Panc1 (cell line): ENCODE results near the gene SLC9A4. TPM values are rescaled to one million over a fixed set of nuclear protein-coding genes. Genes with fewer than 3 reads are reported as not detected.

Experiments used
- ATAC-seq: fragments of 200-7000 bp; cut with Tn5 transposase; 2 replicates; pipeline ENCODE4 v1.9.1; 2020; ENCODE audit warnings: mild to moderate bottlenecking, moderate library complexity
- BruUV-seq: library from RNA; stranded (reverse); fragments of 400-500 nt; replicated peaks from 2 replicates; lab custom pipeline; 2021; lab: Mats Ljungman, UMichigan
- CTCF ChIA-PET: fragments of 300-600 bp; sonication (Branson Sonifier 250); formaldehyde crosslinking; loops from one replicate; lab custom pipeline; 2022; ENCODE audit warnings: antibody characterized with exemption; lab: Charles Lee
- POLR2A ChIA-PET: fragments of 300-600 bp; sonication (Branson Sonifier 250); formaldehyde crosslinking; loops from one replicate; lab custom pipeline; 2022; ENCODE audit warnings: antibody characterized with exemption; lab: Charles Lee
- DNase-seq: peaks from one replicate; pipeline ENCODE4 v3.0.0-alpha.2; 2010; ENCODE audit warnings: low read depth, low spot score
- H3K27ac ChIP-seq: 2 replicates; pipeline ENCODE4 v1.5.1; 2011; ENCODE audit warnings: mild to moderate bottlenecking, low read length, inconsistent platforms
- H3K27me3 ChIP-seq: fragments of 200-500 bp; sonication (Bioruptor generic); 2 replicates; pipeline ENCODE4 v1.6.0; 2014; ENCODE audit warnings: low read length, inconsistent platforms; ENCODE audit not compliant: control insufficient read depth, insufficient read depth
- H3K36me3 ChIP-seq: fragments of 200-500 bp; sonication (Bioruptor generic); 2 replicates; pipeline ENCODE4 v1.5.1; 2014; ENCODE audit warnings: inconsistent platforms, mild to moderate bottlenecking, low read length, moderate library complexity; ENCODE audit not compliant: control insufficient read depth, insufficient read depth
- H3K4me1 ChIP-seq: 2 replicates; pipeline ENCODE4 v1.5.1; 2011; ENCODE audit warnings: inconsistent platforms, mild to moderate bottlenecking, low read length, moderate library complexity; ENCODE audit not compliant: control insufficient read depth, insufficient read depth
- H3K4me3 ChIP-seq, 2 experiments: 2 replicates each; pipeline ENCODE4 v1.5.1; 2011 to 2012; ENCODE audit warnings: low read depth in 2 of 2, low read length in 2 of 2, mild to moderate bottlenecking in 2 of 2, inconsistent platforms in 1 of 2, moderate library complexity in 1 of 2
- H3K9me3 ChIP-seq: fragments of 200-500 bp; sonication (Bioruptor generic); 2 replicates; pipeline ENCODE4 v1.5.1; 2014; ENCODE audit warnings: low read depth, mild to moderate bottlenecking, inconsistent platforms, low read length, moderate library complexity; ENCODE audit not compliant: control insufficient read depth, insufficient read depth
- POLR2AphosphoS5 ChIP-seq: IDR thresholded peaks from 2 replicates; pipeline ENCODE4 v1.6.1; 2012; ENCODE audit warnings: mild to moderate bottlenecking, low read depth, low read length, moderate library complexity
- SIN3A ChIP-seq: IDR thresholded peaks from 2 replicates; pipeline ENCODE4 v1.6.1; 2012; ENCODE audit warnings: low read depth, mild to moderate bottlenecking, low read length, moderate library complexity, borderline replicate concordance; ENCODE audit not compliant: insufficient read depth
- TCF7L2 ChIP-seq: IDR thresholded peaks from 2 replicates; pipeline ENCODE4 v1.6.1; 2011; ENCODE audit warnings: mild to moderate bottlenecking, low read depth, low read length, inconsistent platforms
- in situ Hi-C: cut with HindIII; loops from 2 replicates; pipeline ENCODE4 v1.10.0; 2016; ENCODE audit warnings: low sequenced_read_pairs, low pct_unique_long_range_greater_than_20kb
- intact Hi-C: fragments of 100-400 bp; cut with micrococcal nuclease; formaldehyde crosslinking; loops from one replicate; pipeline ENCODE4 v1.10.0; 2022; ENCODE audit not compliant: unreplicated experiment
- total RNA-seq: library from RNA; stranded (reverse); gene quantifications from one replicate; pipeline ENCODE4 v1.2.1, GENCODE V29; 2021; ENCODE audit not compliant: unreplicated experiment
- TF ChIP-seq, protein P1 (sequence below), 2 experiments: IDR thresholded peaks; 2 replicates each; pipeline ENCODE4 v1.6.1; 2011 to 2012; ENCODE audit warnings: low read depth in 2 of 2, control low read depth in 1 of 2, low read length in 1 of 2, mild to moderate bottlenecking in 1 of 2, moderate library complexity in 1 of 2; ENCODE audit not compliant: insufficient read depth in 1 of 2
- TF ChIP-seq, protein P2 (sequence below): fragments of 450-650 bp; IDR thresholded peaks from 2 replicates; pipeline ENCODE4 v1.5.1; 2017; ENCODE audit warnings: mild to moderate bottlenecking

Gene SLC9A4
- total RNA-seq, 1 experiment from 2014 or later, result not detected

DNA sequence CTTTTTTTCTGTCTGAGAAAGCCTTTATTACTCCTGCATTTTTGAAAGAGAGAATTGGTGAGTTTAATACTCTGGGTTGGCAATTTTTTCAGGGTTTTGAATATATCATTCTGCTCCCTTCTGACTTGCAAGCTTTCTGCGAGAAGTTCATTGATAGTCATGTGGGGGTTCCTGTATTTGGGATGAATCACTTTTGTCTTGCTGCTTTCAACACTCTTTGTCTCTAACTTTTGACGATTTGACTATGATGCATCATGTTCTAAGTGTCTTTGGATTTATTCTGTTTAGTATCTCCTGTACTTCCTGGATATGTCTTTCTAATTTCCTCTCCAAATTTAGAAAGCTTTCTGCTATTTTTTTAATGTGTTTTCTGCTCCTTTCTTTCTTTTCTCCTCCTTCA, 105.3 kb downstream of the SLC9A4 start:
- H3K9me3 ChIP-seq, result no peaks in the 10 kb centered on the region
- H3K27ac ChIP-seq, result no peak overlapping the region
- ATAC-seq (no peak), DNase-seq (no peak)
- no peaks in the 10 kb centered on the region for H3K36me3 ChIP-seq
- H3K27me3 ChIP-seq, result no peaks in the 10 kb centered on the region
- CTCF ChIA-PET, result no interaction called here
- POLR2A ChIA-PET, result no interaction called here
- BruUV-seq, result no TSS peak
- no peaks in the 10 kb centered on the region for H3K4me1 ChIP-seq
- H3K4me3 ChIP-seq, result no peak overlapping the region
- TF ChIP-seq POLR2AphosphoS5 (no peak), TCF7L2 (no peak), SIN3A (no peak)
- TF ChIP-seq, protein P1, sequence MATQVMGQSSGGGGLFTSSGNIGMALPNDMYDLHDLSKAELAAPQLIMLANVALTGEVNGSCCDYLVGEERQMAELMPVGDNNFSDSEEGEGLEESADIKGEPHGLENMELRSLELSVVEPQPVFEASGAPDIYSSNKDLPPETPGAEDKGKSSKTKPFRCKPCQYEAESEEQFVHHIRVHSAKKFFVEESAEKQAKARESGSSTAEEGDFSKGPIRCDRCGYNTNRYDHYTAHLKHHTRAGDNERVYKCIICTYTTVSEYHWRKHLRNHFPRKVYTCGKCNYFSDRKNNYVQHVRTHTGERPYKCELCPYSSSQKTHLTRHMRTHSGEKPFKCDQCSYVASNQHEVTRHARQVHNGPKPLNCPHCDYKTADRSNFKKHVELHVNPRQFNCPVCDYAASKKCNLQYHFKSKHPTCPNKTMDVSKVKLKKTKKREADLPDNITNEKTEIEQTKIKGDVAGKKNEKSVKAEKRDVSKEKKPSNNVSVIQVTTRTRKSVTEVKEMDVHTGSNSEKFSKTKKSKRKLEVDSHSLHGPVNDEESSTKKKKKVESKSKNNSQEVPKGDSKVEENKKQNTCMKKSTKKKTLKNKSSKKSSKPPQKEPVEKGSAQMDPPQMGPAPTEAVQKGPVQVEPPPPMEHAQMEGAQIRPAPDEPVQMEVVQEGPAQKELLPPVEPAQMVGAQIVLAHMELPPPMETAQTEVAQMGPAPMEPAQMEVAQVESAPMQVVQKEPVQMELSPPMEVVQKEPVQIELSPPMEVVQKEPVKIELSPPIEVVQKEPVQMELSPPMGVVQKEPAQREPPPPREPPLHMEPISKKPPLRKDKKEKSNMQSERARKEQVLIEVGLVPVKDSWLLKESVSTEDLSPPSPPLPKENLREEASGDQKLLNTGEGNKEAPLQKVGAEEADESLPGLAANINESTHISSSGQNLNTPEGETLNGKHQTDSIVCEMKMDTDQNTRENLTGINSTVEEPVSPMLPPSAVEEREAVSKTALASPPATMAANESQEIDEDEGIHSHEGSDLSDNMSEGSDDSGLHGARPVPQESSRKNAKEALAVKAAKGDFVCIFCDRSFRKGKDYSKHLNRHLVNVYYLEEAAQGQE (IDR thresholded peaks at IDR 0.05; ENCODE audit: insufficient read depth in 1 of 2, low read depth in 2 of 2, low read length in 1 of 2), result no peak
- TF ChIP-seq, protein P2, sequence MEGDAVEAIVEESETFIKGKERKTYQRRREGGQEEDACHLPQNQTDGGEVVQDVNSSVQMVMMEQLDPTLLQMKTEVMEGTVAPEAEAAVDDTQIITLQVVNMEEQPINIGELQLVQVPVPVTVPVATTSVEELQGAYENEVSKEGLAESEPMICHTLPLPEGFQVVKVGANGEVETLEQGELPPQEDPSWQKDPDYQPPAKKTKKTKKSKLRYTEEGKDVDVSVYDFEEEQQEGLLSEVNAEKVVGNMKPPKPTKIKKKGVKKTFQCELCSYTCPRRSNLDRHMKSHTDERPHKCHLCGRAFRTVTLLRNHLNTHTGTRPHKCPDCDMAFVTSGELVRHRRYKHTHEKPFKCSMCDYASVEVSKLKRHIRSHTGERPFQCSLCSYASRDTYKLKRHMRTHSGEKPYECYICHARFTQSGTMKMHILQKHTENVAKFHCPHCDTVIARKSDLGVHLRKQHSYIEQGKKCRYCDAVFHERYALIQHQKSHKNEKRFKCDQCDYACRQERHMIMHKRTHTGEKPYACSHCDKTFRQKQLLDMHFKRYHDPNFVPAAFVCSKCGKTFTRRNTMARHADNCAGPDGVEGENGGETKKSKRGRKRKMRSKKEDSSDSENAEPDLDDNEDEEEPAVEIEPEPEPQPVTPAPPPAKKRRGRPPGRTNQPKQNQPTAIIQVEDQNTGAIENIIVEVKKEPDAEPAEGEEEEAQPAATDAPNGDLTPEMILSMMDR, result no peak
- in situ Hi-C loops (no loop called here), intact Hi-C loops (no loop called here)

DNA sequence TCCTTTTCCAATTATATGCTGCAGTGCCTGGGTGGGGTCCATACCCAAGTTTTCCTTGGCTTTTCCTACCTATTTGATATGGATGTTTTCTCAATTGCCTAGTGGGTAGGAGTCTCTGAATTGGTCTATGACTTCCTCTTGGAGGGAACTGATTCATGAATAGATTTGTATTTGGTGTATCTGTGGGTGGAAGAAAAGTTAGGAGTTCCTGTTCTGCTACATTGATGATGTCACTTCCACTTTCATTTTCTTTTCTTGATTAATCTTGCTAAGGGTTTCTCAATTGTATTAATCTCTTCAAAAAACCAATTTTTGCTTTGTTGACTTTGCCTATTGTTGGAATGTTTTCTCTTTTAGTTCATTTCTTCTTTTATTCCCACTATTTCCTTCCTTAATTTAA, 108.9 kb downstream of the SLC9A4 start:
- H3K4me3 ChIP-seq, result no peak overlapping the region
- in situ Hi-C loops, result no loop called here
- CTCF ChIA-PET, result no interaction called here
- no peaks in the 10 kb centered on the region for H3K27me3 ChIP-seq
- POLR2A ChIA-PET, result no interaction called here
- no peak for ATAC-seq
- no peak for DNase-seq
- H3K4me1 ChIP-seq, result no peaks in the 10 kb centered on the region
- H3K9me3 ChIP-seq, result no peaks in the 10 kb centered on the region
- H3K36me3 ChIP-seq, result no peaks in the 10 kb centered on the region
- no TSS peak for BruUV-seq
- intact Hi-C loops, result no loop called here
- H3K27ac ChIP-seq, result no peak overlapping the region
- TF ChIP-seq POLR2AphosphoS5 (no peak), SIN3A (no peak), TCF7L2 (no peak)
- TF ChIP-seq, protein P1 (IDR thresholded peaks at IDR 0.05; ENCODE audit: insufficient read depth in 1 of 2, low read depth in 2 of 2, low read length in 1 of 2), result no peak
- TF ChIP-seq, protein P2, result no peak
